ENCODE results near the gene LMF1. TPM values are rescaled to one million over a fixed set of nuclear protein-coding genes. Genes with fewer than 3 reads are reported as not detected.

The LMF1 gene
- total RNA-seq, 1 donor from 2014 or later: 21.4 TPM

DNA sequence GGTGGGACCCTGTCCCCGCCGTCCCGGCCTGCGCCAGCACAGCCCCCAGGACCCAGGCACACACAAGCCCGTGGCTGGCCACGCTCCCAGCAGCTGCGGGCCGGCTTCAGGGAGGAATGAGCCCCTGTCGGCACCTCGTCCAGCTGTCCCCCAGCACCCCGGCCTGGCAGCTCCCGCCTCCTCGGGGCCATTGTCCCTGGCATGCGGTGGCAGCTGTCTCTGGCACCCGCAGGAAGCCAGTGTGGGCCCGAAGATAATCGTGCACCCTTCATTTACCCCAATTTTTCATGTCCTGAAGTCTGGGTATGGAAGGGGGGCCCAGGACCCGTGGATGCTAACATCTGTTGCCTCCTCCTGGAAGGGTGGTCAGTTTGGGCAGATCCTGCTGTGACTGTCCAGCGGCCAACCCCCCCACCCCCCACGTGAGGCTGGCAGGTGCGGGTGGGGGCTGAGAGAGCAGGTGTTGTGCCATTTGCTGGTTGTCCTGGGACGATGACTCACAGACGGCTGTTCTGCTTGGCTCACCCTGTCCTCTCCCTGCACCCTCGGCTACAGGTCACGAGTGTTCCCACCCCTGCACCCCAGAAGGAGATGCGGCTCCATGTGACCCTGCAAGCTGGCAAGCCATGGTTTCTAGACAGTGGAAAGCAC, 4.0 kb upstream of the LMF1 start:
- Mint-ChIP-seq H3K4me1 (ENCODE audit: unreplicated experiment) (peaks cover 20% of the 10 kb centered on the region), H3K4me3 (no peak overlapping the region), H3K9me3 (no peaks in the 10 kb centered on the region), H3K27ac (no peak overlapping the region), H3K27me3 (peaks cover 9% of the 10 kb centered on the region), H3K36me3 (no peaks in the 10 kb centered on the region)
- DNase-seq (ENCODE audit: extremely low spot score, unreplicated experiment): peak; percentile 66
- TF ChIP-seq, protein P1, sequence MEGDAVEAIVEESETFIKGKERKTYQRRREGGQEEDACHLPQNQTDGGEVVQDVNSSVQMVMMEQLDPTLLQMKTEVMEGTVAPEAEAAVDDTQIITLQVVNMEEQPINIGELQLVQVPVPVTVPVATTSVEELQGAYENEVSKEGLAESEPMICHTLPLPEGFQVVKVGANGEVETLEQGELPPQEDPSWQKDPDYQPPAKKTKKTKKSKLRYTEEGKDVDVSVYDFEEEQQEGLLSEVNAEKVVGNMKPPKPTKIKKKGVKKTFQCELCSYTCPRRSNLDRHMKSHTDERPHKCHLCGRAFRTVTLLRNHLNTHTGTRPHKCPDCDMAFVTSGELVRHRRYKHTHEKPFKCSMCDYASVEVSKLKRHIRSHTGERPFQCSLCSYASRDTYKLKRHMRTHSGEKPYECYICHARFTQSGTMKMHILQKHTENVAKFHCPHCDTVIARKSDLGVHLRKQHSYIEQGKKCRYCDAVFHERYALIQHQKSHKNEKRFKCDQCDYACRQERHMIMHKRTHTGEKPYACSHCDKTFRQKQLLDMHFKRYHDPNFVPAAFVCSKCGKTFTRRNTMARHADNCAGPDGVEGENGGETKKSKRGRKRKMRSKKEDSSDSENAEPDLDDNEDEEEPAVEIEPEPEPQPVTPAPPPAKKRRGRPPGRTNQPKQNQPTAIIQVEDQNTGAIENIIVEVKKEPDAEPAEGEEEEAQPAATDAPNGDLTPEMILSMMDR (conservative IDR thresholded peaks at IDR 0.05): no peak

DNA sequence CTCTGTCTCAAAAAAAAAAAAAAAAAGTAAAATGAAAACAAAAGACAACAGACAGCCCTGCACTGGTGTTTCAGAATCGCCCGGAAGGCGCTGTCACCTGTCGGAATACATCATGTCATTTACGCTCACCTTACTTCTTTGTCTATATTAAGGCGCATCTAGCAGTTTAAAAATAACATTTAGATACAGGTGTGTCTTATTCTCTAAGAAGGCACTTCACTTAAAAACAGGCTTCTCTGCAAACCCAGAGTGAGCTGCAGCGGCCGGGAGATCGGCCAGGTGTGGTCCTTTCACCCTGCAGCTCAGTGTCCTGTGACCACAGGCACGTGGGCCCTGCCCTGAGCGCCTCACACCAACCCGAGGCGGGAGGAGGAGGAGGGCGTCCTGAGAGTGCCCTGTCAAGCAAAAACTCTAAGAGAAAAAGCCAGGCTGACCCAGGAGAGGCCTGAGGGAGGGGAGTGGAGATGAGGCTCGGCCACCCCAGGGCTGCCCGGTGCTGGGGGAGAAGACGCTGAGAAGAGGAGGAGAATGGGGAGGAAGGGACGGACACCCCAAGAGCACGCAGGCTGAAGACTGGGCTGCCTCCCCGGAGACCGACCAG, 3.3 kb upstream of the LMF1 start:
- DNase-seq (ENCODE audit: extremely low spot score, unreplicated experiment): peak; percentile 61
- peaks cover 23% of the 10 kb centered on the region for H3K4me1 Mint-ChIP-seq (ENCODE audit: unreplicated experiment)
- TF ChIP-seq, protein P1 (conservative IDR thresholded peaks at IDR 0.05): no peak
- H3K9me3 Mint-ChIP-seq: no peaks in the 10 kb centered on the region
- no peaks in the 10 kb centered on the region for H3K36me3 Mint-ChIP-seq
- peak overlapping the region; percentile 70 for H3K4me3 Mint-ChIP-seq
- peaks cover 9% of the 10 kb centered on the region for H3K27me3 Mint-ChIP-seq
- H3K27ac Mint-ChIP-seq: no peak overlapping the region

DNA sequence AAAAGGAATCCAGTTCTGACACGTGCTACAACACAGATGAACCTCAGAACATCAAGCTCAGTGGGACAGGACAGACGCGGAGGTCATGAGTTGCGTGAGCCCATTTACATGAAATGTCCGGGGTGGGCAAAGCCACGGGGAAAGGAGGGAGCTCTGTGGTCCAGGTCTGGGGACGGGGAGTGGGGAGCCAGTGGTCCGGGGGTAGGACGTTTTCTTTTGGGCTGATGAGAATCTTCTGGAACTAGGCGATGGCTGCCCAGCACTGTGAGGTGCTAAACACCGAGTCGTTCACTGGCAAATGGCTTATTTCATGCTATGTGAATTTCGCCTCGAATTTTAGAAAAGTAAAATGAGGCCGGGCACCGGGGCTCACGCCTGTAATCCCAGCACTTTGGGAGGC, 2.6 kb upstream of the LMF1 start:
- Mint-ChIP-seq H3K27me3 (peaks cover 8% of the 10 kb centered on the region), H3K27ac (no peak overlapping the region), H3K36me3 (no peaks in the 10 kb centered on the region), H3K9me3 (no peaks in the 10 kb centered on the region), H3K4me1 (ENCODE audit: unreplicated experiment) (peaks cover 29% of the 10 kb centered on the region), H3K4me3 (no peak overlapping the region)
- TF ChIP-seq, protein P1 (conservative IDR thresholded peaks at IDR 0.05): no peak
- no peak for DNase-seq (ENCODE audit: extremely low spot score, unreplicated experiment)

DNA sequence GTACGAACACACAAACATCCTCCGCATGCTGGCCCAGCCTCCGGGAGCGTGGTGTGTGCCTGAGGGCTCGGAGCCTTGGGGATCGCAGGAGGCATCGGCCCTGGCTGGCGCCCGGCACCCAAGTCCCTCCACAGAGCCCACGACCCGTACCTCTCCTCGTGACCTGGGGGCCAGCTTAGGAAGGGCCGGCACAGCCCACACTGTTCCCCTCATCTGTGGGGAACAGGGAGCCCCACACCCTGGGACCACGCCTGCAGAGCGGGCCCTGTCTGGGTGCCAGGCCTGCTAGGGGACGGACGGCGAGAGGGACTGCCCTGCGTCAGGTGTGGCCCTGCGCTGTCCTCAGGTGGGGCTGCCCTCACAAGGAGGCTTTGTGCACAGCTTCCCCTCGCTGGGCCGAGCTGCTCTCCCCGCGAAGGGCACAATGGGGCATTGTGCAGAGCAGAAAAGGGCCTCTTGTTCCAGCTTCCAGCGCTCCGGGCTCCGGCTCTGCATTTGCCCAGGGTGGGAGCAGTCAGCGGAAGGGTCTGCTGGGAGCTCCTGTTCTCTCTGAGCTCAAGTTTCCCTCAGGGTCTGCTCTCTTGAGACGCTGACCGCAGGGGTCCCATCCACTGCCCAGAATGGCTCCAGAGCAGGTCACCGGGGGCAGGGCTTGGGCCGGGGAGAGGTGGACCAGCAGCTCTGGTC, 1.7 kb upstream of the LMF1 start:
- Mint-ChIP-seq H3K27me3 (peaks cover 3% of the 10 kb centered on the region), H3K4me3 (peak overlapping the region; percentile 79), H3K4me1 (ENCODE audit: unreplicated experiment) (peaks cover 26% of the 10 kb centered on the region), H3K27ac (no peak overlapping the region), H3K36me3 (no peaks in the 10 kb centered on the region), H3K9me3 (no peaks in the 10 kb centered on the region)
- peak; percentile 68 for DNase-seq (ENCODE audit: extremely low spot score, unreplicated experiment)
- TF ChIP-seq, protein P1 (conservative IDR thresholded peaks at IDR 0.05): no peak

DNA sequence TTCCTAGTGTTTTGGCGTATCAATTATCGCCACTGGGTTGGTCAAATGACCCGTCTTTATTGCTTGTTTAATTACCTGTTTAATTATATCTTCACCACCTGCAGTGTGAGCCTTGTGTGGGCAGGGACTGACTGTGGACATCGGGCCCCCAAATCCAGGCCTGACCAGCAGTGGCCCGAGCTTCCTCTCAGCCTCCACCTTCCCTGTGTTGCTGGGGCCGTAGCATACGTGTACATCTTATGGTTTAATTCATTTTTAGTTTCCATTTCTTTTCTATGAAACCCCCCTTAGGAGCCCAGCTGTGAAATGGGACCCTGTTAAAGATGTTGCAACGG, 1.2 kb upstream of the LMF1 start:
- H3K4me1 Mint-ChIP-seq (ENCODE audit: unreplicated experiment): peaks cover 26% of the 10 kb centered on the region
- H3K36me3 Mint-ChIP-seq: no peaks in the 10 kb centered on the region
- peak overlapping the region; percentile 79 for H3K4me3 Mint-ChIP-seq
- TF ChIP-seq, protein P1 (conservative IDR thresholded peaks at IDR 0.05): no peak
- no peaks in the 10 kb centered on the region for H3K9me3 Mint-ChIP-seq
- peaks cover 3% of the 10 kb centered on the region for H3K27me3 Mint-ChIP-seq
- no peak for DNase-seq (ENCODE audit: extremely low spot score, unreplicated experiment)
- H3K27ac Mint-ChIP-seq: peak overlapping the region; percentile 43
